ENCODE results near the gene NUDC.

NUDC gene

DNA sequence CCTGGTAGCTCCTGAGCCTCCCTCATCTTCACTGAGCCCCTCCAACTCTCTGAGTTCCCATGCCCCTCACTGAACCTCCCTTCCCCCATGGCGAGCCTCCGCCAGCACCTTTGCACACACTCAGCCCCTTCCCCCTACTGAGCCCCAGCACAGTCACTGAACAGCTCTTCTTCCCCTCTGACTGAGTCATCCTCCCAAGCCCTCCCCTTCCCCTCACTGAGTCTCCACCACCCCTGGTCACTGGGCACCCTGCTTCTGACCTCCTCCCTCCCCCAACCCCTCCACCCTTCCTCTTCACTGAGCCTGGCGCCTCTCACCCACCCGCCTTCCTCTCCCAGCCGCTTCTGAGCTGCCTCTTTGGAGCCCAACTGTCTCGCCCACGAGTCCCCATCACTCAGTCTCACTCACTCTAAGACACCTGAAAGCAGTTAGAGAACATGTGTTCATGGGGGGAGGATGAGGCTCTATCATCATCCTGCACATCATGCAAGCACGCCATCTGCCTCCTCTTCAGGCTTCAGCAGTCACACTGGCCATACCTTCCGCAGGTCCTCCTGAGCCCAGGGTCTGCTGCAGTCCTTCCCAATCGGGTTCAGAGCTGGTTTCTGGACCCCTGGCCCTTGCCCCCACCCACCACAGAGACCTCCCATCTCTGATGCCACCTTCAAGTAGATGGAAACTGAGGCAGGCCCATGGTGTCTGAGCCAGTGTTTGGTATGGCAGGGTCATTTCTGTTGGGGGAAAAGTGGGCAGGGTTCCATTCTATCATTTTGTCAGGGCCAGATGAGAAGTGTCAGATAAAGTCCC lies 70.0 kb downstream of the NUDC start:
- no peak for DNase-seq

DNA sequence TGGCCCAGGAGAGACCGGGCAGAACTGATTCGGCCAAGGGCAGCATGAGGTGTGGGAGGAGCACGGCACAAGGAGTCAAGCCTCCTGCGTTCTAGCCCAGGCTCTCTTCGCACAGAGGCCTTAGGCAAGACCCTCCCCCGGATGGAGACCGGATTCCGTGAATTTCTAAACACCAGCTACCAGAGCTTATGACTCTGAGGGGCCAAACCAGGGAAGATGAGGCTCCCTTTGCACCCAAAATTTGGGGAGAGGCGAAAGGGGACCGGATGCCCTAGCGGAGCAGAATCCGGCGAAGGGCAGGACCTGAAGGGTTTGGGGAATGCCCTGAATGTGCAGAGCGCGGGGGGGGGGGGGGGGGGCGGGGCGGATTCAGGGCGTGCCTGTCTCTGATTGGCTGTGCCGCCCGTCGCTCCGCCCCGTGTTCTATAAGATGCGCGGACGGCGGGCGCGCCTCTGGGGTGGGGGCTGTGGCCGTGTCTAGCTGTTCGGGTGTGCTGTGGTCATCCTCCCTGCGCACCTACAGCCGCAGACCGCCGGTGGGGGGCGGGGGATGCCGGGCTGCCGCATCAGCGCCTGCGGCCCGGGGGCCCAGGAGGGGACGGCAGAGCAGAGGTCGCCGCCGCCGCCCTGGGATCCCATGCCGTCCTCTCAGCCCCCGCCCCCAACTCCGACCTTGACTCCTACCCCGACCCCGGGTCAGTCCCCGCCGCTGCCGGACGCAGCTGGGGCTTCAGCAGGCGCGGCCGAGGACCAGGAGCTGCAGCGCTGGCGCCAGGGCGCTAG lies 71.9 kb downstream of the NUDC start, which contains the start of gene TRNP1:
Gene TRNP1, plus strand, starts transcription at position 456 of the 783 bp plus-strand sequence. Its CDS starts 95 bp downstream, at position 551.
- DNase-seq = peak; percentile 69

DNA sequence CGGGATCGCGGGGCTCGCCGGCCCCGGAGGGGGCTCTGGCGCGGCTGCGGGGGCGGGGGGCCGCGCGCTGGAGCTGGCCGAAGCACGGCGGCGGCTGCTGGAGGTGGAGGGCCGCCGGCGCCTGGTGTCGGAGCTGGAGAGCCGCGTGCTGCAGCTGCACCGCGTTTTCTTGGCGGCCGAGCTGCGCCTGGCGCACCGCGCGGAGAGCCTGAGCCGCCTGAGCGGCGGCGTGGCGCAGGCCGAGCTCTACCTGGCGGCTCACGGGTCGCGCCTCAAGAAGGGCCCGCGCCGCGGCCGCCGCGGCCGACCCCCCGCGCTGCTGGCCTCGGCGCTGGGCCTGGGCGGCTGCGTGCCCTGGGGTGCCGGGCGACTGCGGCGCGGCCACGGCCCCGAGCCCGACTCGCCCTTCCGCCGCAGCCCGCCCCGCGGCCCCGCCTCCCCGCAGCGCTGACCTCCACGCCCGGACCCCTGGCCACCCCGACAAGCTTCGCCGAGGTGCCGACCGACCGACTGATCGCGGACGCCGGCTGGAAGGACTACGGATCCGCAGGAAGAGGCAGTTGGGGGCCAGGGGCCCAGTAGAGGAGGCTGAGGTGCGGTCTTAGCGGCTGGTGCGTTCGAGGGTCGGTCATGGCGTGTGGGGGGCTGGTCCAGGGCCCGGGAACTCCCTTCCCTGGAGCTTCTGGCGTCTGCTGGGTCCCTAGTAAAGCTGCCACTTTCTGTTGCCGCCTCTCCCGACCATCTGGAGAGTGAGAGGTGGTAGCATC lies 72.7 kb downstream of the NUDC start:
- no peak for DNase-seq

DNA sequence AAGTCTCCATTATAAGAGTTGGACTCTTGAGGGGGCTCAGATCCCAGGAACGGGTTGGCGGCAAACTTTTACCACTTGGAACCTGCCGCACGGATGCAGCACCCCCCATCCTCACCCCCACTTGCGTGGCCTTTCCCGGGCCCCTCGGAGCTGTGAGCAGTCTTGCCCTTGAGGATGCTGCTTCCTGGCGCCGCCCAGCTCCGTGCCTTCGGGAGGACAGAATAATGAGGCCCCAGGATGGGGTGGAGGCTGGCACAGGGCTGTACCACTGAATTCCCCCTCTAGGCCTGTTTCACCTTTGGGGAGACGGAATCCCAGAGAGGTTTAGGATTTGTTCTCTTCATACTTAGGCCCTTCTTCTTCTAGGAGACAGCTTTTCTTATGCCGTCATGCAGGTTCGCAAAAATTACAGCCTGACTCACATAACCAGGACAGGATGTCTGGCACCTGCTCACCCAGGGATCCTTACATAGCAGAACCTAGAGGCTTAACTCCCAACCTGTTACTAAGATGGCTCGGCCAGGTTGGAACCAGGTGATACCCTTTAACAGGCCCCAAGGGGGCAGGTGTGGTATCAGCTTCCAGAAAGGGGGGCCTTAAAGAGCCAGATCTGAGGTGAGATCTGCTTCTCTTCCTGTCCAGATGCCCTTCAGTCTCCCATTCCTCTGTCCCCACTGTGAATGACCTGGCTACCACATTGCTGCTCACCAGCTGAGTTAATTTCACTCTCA lies 73.4 kb downstream of the NUDC start:
- no peak for DNase-seq

DNA sequence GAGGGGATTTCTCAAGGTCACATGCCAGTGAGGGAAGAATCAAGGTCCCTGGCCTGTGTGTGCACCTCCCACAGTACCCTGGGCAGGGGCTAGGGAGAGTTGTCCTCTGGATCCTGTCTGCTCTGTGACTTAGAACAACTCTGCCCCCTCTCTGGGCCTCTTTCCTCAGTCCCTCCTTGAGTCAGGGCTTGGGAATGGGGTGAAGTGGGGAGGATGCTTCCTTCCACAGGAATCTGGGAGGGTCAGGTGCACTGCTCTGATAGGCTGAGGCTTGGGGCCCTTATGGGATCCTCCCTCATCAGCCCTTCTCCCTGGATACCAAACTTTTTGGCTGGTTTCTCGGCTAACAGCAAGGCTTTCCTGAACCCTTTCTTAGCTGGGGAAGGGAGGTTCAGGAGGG lies 74.5 kb downstream of the NUDC start:
- no peak for DNase-seq
